ENCODE measurements around the gene ADAT3. TPM values are rescaled to one million over a fixed set of nuclear protein-coding genes. Genes with fewer than 3 reads are reported as not detected.

The ADAT3 gene
- total and polyA plus RNA-seq, 2 donors (not counting 1 experiment from before 2014, with no cell fraction given) = 0.42 to 1.7 TPM

DNA sequence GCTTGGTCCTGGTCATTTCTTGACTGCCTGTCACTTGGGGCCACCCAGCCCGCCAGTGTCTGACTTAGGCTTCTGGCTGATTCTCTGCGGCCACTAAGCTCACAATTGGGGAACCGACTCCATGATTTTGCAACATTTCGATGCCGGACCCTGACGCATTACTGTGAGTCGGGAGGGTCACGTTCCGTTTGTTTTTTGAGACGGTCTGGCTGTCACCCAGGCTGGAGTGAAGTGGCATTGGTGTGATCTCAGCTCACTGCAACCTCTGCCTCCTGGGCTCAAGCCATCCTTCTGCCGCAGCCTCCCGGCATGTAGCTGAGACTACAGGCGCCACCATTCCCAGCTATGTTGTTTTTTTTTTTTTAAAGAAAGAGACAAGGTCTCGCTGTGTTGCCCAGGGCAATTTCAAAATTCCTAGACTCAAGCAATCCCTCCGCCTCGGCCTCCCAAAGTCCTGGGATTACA is 3.2 kb upstream of the ADAT3 start:
- peaks cover 6% of the 10 kb centered on the region for H3K4me1 ChIP-seq (ENCODE audit: control insufficient read depth, extremely low read depth, insufficient read depth, low read length)
- no peaks in the 10 kb centered on the region for H4K20me1 ChIP-seq (ENCODE audit: control insufficient read depth, extremely low read depth, insufficient read depth, low read length)
- H3K9me3 ChIP-seq (ENCODE audit: control insufficient read depth, insufficient read depth, low read depth, low read length) = no peaks in the 10 kb centered on the region
- no peak overlapping the region for H3K27ac ChIP-seq (ENCODE audit: insufficient read depth, low read length)
- no peaks in the 10 kb centered on the region for H3K36me3 ChIP-seq (ENCODE audit: control insufficient read depth, insufficient read depth, low read length)
- DNase-seq (ENCODE audit: low read depth in 2 of 2) = peak in 1 of 2 donors; percentile 9
- no peak overlapping the region for H3K4me3 ChIP-seq (replicated peaks in 1 of 4; ENCODE audit: control extremely low read depth in 1 of 4, insufficient read depth in 1 of 4, low read depth in 3 of 4, low read length in 4 of 4)
- H3K4me2 ChIP-seq (ENCODE audit: extremely low read depth, insufficient read depth, low read length) = no peak overlapping the region
- H3K9ac ChIP-seq (ENCODE audit: insufficient read depth, low read length) = no peak overlapping the region
- H3K27me3 ChIP-seq (ENCODE audit: control insufficient read depth, insufficient read depth, low read length) = no peaks in the 10 kb centered on the region
- TF ChIP-seq EZH2 (IDR thresholded peaks at IDR 0.05; ENCODE audit: low read length, missing control alignments) = no peak
- TF ChIP-seq, protein P1, sequence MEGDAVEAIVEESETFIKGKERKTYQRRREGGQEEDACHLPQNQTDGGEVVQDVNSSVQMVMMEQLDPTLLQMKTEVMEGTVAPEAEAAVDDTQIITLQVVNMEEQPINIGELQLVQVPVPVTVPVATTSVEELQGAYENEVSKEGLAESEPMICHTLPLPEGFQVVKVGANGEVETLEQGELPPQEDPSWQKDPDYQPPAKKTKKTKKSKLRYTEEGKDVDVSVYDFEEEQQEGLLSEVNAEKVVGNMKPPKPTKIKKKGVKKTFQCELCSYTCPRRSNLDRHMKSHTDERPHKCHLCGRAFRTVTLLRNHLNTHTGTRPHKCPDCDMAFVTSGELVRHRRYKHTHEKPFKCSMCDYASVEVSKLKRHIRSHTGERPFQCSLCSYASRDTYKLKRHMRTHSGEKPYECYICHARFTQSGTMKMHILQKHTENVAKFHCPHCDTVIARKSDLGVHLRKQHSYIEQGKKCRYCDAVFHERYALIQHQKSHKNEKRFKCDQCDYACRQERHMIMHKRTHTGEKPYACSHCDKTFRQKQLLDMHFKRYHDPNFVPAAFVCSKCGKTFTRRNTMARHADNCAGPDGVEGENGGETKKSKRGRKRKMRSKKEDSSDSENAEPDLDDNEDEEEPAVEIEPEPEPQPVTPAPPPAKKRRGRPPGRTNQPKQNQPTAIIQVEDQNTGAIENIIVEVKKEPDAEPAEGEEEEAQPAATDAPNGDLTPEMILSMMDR (conservative IDR thresholded peaks at IDR 0.05 in 1 of 2, IDR thresholded peaks at IDR 0.05 in 1 of 2; ENCODE audit: low read depth in 1 of 2, low read length in 2 of 2) = no peak
- no peak overlapping the region for H2AFZ ChIP-seq (ENCODE audit: low read length)
- peaks cover 8% of the 10 kb centered on the region for H3K79me2 ChIP-seq (ENCODE audit: control insufficient read depth, insufficient read depth, low read length)

DNA sequence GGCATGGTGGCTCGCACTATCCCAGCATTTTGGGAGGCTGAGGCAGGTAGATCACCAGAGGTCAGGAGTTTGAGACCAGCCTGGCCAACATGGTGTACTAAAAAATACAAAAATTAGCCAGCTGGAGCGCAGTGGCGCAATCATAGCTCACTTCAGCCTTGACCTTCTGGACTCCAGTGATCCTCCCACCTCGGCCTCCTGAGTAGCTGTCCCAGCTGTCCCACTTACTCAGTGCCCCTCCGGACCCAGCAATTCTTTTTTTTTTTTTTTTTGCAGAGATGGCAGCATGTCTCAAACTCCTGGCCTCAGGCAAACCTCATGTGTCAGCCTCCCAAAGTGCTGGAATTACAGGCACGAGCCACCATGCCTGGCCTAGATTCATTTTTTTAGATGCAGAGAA is 2.3 kb upstream of the ADAT3 start:
- DNase-seq (ENCODE audit: low read depth in 2 of 2) = no peak
- no peaks in the 10 kb centered on the region for H3K27me3 ChIP-seq (ENCODE audit: control insufficient read depth, insufficient read depth, low read length)
- H3K9me3 ChIP-seq (ENCODE audit: control insufficient read depth, insufficient read depth, low read depth, low read length) = no peaks in the 10 kb centered on the region
- no peak overlapping the region for H2AFZ ChIP-seq (ENCODE audit: low read length)
- no peak overlapping the region for H3K4me3 ChIP-seq (replicated peaks in 1 of 4; ENCODE audit: control extremely low read depth in 1 of 4, insufficient read depth in 1 of 4, low read depth in 3 of 4, low read length in 4 of 4)
- peaks cover 2% of the 10 kb centered on the region for H3K36me3 ChIP-seq (ENCODE audit: control insufficient read depth, insufficient read depth, low read length)
- no peak overlapping the region for H3K4me2 ChIP-seq (ENCODE audit: extremely low read depth, insufficient read depth, low read length)
- no peaks in the 10 kb centered on the region for H4K20me1 ChIP-seq (ENCODE audit: control insufficient read depth, extremely low read depth, insufficient read depth, low read length)
- H3K9ac ChIP-seq (ENCODE audit: insufficient read depth, low read length) = no peak overlapping the region
- peaks cover 6% of the 10 kb centered on the region for H3K4me1 ChIP-seq (ENCODE audit: control insufficient read depth, extremely low read depth, insufficient read depth, low read length)
- peaks cover 17% of the 10 kb centered on the region for H3K79me2 ChIP-seq (ENCODE audit: control insufficient read depth, insufficient read depth, low read length)
- H3K27ac ChIP-seq (ENCODE audit: insufficient read depth, low read length) = no peak overlapping the region
- TF ChIP-seq, protein P1 (conservative IDR thresholded peaks at IDR 0.05 in 1 of 2, IDR thresholded peaks at IDR 0.05 in 1 of 2; ENCODE audit: low read depth in 1 of 2, low read length in 2 of 2) = no peak
- no peak for TF ChIP-seq EZH2 (IDR thresholded peaks at IDR 0.05; ENCODE audit: low read length, missing control alignments)

DNA sequence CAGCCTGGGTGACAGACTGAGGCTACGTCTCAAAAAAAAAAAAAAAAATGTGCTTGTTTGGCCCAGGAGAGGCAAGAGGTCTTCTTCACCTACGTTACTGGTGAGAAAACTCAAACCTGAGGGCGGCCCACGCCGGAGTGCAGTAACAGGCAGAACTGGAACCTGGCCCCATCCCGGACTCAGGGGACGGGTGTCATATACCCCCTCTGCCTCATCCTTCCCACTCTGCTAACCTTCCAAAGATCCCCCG is 414 bp upstream of the ADAT3 start:
- no peak overlapping the region for H2AFZ ChIP-seq (ENCODE audit: low read length)
- peaks cover 2% of the 10 kb centered on the region for H3K36me3 ChIP-seq (ENCODE audit: control insufficient read depth, insufficient read depth, low read length)
- no peak for DNase-seq (ENCODE audit: low read depth in 2 of 2)
- peak overlapping the region; percentile 25 for H3K4me2 ChIP-seq (ENCODE audit: extremely low read depth, insufficient read depth, low read length)
- TF ChIP-seq, protein P1 (conservative IDR thresholded peaks at IDR 0.05 in 1 of 2, IDR thresholded peaks at IDR 0.05 in 1 of 2; ENCODE audit: low read depth in 1 of 2, low read length in 2 of 2) = no peak
- no peak for TF ChIP-seq EZH2 (IDR thresholded peaks at IDR 0.05; ENCODE audit: low read length, missing control alignments)
- H3K9me3 ChIP-seq (ENCODE audit: control insufficient read depth, insufficient read depth, low read depth, low read length) = no peaks in the 10 kb centered on the region
- peak overlapping the region; percentile 40 for H3K27ac ChIP-seq (ENCODE audit: insufficient read depth, low read length)
- H4K20me1 ChIP-seq (ENCODE audit: control insufficient read depth, extremely low read depth, insufficient read depth, low read length) = no peaks in the 10 kb centered on the region
- peaks cover 6% of the 10 kb centered on the region for H3K4me1 ChIP-seq (ENCODE audit: control insufficient read depth, extremely low read depth, insufficient read depth, low read length)
- no peak overlapping the region for H3K9ac ChIP-seq (ENCODE audit: insufficient read depth, low read length)
- H3K4me3 ChIP-seq (replicated peaks in 1 of 4; ENCODE audit: control extremely low read depth in 1 of 4, insufficient read depth in 1 of 4, low read depth in 3 of 4, low read length in 4 of 4) = peak overlapping the region in 2 of 4 experiments; percentile 17 to 33
- H3K79me2 ChIP-seq (ENCODE audit: control insufficient read depth, insufficient read depth, low read length) = peaks cover 27% of the 10 kb centered on the region
- no peaks in the 10 kb centered on the region for H3K27me3 ChIP-seq (ENCODE audit: control insufficient read depth, insufficient read depth, low read length)
